Measurements from ENCODE around the gene BMP2K.
A peak's percentile ranks its signal among the peaks of the same experiment; 100 is the strongest.

The BMP2K gene

DNA sequence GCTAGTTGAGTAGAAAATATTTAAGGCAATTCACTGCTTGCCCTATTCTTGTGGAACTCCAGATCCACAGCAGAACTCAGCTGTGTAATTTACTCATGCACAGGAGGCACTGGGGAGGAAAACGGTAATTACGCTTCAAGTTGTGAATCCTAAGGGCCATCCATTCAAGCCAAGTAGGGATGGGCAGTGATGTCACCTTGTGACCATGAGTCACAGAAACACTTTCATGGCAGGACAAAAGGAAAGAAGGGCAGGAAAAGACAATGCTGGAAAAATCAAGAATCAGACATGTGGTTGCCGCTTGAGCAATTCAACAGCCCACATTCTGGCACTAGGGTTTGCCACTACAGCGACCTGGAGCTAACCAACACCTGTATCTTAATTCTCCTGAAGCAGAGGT, 161.7 kb downstream of the BMP2K start:
- no peak for DNase-seq (ENCODE audit: low spot score)

GRCh38 chr4:78938474-78938867, 162.3 kb downstream of the BMP2K start:
- no peak for DNase-seq (ENCODE audit: low spot score)

DNA sequence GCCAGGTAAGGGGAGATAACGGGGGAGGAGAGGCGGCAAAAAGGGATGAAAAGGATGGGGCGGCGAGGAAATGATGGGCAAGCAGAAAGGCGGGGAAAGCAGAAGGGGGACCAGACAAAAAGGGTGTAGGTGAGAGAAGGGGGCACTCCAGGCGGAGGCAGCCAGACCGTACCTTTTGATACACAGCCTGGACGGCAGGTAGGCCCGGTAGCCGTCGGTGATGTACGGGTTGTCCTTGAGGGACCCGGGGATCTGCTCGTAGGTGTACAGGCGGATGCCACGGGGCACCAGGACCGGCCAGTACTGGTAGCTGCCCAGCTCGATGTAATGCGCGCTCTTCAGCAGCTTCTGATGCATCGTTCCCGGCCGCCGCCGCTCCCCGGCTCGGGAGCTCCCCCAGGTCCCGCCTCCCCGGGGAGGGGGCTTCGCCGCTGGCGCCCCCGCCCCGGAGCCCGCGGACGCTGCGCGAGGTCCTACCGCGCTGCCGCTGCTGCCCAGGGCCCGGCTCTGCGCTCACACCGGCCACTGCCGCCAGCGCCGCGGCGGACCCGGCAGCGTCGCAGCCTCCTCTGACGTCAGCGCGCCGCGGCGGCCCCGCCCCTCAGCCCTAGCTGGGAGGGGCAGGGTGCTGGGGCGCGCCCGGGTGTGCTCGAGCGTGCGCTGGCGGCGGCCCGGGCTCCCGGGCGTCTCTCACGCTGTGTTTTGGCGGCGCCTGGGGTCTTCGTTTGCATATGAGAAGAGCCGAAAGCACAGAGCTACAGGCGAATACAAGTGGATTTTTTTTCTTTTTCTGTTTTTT, 162.9 kb downstream of the BMP2K start, which contains the start of gene PAQR3:
TSS of gene PAQR3 (minus strand) at position 571 of the 799 bp plus-strand sequence. CDS start at position 357, 214 bp downstream.
- DNase-seq (ENCODE audit: low spot score), result peak; percentile 99

GRCh38 chr4:78939667-78940008, 163.5 kb downstream of the BMP2K start:
- DNase-seq (ENCODE audit: low spot score), result no peak

- DNase-seq (ENCODE audit: low spot score), result no peak
Observed at GRCh38 chr4:78940752-78941151, 164.6 kb downstream of the BMP2K start.

GRCh38 chr4:78944381-78944780, 168.2 kb downstream of the BMP2K start:
- DNase-seq (ENCODE audit: low spot score), result no peak

GRCh38 chr4:78945651-78946179, 169.6 kb downstream of the BMP2K start:
- DNase-seq (ENCODE audit: low spot score), result no peak

GRCh38 chr4:78949735-78950134, 173.6 kb downstream of the BMP2K start:
- DNase-seq (ENCODE audit: low spot score), result no peak

DNA sequence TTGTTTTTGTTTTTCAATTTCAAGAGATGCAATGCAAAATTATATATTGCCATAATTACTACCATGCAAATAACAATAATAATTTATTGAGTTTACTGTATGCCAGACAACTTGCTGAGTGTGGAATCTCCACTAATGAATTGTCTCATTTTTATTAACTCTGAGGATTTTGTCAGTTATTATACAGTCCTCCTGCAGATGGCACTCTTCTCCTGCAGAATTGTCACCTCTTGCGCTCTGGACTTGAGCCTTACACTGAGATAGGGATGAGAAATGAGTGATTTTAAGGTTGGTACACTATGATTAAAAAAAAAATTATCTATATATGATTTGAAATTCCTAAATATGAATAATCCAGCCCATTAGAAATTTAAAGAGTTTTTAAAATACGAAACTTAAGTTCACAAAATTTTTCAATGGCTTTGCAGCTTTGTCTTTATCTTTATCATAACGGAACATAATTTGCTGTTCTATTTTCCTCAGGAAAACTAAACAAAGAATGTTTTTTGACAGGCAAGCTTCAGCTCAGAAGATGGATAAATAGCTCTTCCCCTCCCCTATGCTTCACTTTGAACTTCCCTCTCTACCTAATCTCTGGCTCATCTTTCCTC, 175.8 kb downstream of the BMP2K start:
- peak; percentile 57 for DNase-seq (ENCODE audit: low spot score)

DNA sequence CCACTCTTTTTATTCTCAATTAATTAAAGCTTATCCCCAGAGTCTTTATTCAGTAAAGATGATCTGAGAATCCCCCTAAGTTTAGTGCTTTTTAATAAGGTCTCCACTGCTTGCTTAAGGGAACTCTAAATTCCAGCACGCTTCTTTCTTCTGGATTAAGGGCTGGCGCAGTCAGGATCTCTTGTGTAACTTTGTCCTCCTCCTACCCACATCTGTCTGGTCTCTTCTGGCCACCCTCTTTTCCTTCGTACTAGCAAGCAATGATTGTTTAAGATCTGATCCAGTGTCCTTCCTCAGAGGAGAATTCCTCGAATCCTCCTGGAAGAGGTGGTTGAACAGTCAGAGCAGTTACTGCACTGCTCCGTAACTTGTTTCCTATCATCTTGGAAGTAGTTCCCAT, 177.1 kb downstream of the BMP2K start:
- DNase-seq (ENCODE audit: low spot score), result no peak

DNA sequence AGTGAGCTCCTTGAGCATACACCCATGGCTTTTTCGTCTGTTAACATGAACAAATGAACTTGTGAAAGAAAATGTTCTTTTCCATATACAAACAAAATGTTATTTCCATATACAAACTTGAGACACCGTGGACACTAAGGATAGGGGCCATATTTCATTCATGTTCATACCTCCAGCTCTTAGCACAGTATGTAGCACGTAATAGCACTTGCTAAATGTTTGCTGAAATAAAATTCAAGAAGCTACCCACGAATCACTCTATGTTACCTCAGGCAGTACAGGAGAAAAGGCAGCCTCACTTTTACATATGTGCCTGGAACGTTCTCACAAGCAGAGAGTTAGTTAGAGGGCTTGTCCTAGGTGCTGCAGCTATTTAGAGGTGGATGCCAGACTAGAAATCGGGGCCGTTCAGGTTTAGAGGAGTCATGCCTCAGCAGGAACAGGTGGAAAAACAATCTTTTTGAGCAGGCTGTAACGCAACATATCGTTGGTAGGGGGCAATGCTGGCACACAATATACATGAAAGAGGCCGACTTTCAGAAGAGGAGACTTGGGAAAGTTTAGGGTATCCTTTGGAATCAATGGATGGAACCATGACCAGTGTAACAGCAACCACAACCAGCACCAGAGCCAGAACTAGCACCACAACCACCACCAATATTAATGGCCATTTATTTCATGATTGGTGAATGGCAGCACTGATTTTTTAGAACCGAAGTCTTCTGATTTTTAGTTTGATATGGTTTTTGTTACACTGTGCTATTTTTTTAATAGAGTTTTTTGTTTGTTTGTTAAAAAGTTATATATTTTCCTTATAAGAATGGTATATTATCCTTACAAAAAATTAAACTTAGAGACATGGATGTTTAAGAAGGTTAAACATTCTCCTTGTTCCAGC, 177.9 kb downstream of the BMP2K start:
- peak; percentile 52 for DNase-seq (ENCODE audit: low spot score)

DNA sequence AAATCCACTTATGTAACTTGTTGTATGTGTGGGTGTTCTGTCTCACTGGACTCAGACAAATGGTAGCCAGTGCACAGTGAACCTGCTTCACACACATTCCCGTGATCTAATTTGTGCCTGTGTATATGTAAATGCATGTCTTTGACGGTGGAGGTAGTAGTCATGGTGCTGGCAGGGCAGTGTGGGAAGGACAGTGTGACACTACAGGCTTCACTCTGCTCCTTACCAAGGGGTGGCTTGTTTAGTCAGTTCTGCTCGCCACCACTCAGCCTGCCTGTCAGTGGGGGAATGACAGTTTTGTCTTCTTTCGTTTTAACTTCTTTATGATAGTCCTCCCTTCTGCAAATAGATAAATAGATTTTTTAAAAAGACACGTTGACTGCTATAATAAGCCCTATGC, 180.8 kb downstream of the BMP2K start:
- no peak for DNase-seq (ENCODE audit: low spot score)

GRCh38 chr4:78960926-78961325, 184.8 kb downstream of the BMP2K start:
- no peak for DNase-seq (ENCODE audit: low spot score)
